ENCODE results near the gene AXIN2. TPM values are rescaled to one million over a fixed set of nuclear protein-coding genes. Genes with fewer than 3 reads are reported as not detected.

AXIN2 gene
- total RNA-seq, 1 experiment from 2014 or later, result 2.4 TPM

DNA sequence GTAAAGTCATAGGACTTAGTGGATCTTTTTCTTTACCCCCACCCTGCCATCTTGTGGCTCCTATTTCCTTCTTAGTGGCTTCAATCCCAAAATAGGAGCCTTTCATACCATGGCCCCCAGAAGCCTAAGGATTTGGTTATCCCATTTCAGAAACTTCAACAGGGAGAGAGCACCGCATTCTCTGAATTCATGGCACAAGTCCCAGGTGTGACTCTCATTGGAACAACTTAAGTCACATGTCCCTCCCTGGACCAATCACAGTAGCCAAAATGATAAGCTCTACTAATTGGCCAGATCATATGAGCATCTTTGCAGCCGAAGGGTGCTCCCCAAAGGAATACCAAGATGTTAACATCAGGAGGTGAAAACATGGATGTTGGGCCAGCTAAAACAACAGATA lies 43.2 kb downstream of the AXIN2 start:
- ChIA-PET CTCF (no interaction called here), POLR2A (no interaction called here)
- in situ Hi-C loops (cut with HindIII; ENCODE audit: low pct_unique_long_range_greater_than_20kb, low sequenced_read_pairs) (no loop called here), intact Hi-C loops (cut with micrococcal nuclease; ENCODE audit: unreplicated experiment) (no loop called here)
- H3K27ac ChIP-seq (ENCODE audit: low read length), result no peak overlapping the region
- no peaks in the 10 kb centered on the region for H3K9me3 ChIP-seq (ENCODE audit: control insufficient read depth, insufficient read depth, low read depth, low read length)
- BruUV-seq (replicated peaks), result no TSS peak
- no peaks in the 10 kb centered on the region for H3K36me3 ChIP-seq (ENCODE audit: control insufficient read depth, insufficient read depth, low read length)
- H3K4me1 ChIP-seq (ENCODE audit: control insufficient read depth, insufficient read depth, low read length), result no peaks in the 10 kb centered on the region
- ATAC-seq, result no peak
- no peak for DNase-seq (ENCODE audit: low read depth, low spot score)
- no peaks in the 10 kb centered on the region for H3K27me3 ChIP-seq (ENCODE audit: control insufficient read depth, insufficient read depth, low read length)
- TF ChIP-seq, protein P1, sequence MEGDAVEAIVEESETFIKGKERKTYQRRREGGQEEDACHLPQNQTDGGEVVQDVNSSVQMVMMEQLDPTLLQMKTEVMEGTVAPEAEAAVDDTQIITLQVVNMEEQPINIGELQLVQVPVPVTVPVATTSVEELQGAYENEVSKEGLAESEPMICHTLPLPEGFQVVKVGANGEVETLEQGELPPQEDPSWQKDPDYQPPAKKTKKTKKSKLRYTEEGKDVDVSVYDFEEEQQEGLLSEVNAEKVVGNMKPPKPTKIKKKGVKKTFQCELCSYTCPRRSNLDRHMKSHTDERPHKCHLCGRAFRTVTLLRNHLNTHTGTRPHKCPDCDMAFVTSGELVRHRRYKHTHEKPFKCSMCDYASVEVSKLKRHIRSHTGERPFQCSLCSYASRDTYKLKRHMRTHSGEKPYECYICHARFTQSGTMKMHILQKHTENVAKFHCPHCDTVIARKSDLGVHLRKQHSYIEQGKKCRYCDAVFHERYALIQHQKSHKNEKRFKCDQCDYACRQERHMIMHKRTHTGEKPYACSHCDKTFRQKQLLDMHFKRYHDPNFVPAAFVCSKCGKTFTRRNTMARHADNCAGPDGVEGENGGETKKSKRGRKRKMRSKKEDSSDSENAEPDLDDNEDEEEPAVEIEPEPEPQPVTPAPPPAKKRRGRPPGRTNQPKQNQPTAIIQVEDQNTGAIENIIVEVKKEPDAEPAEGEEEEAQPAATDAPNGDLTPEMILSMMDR (IDR thresholded peaks at IDR 0.05), result no peak
- no peak for TF ChIP-seq SIN3A (IDR thresholded peaks at IDR 0.05; ENCODE audit: borderline replicate concordance, insufficient read depth, low read depth, low read length)
- no peak overlapping the region for H3K4me3 ChIP-seq (ENCODE audit: low read depth in 2 of 2, low read length in 2 of 2)

- H3K4me1 ChIP-seq (ENCODE audit: control insufficient read depth, insufficient read depth, low read length), result no peaks in the 10 kb centered on the region
- no peaks in the 10 kb centered on the region for H3K36me3 ChIP-seq (ENCODE audit: control insufficient read depth, insufficient read depth, low read length)
- no peak for DNase-seq (ENCODE audit: low read depth, low spot score)
- CTCF ChIA-PET, result no interaction called here
- intact Hi-C loops (cut with micrococcal nuclease; ENCODE audit: unreplicated experiment) (no loop called here), in situ Hi-C loops (cut with HindIII; ENCODE audit: low pct_unique_long_range_greater_than_20kb, low sequenced_read_pairs) (no loop called here)
- POLR2A ChIA-PET, result no interaction called here
- no peak overlapping the region for H3K27ac ChIP-seq (ENCODE audit: low read length)
- H3K27me3 ChIP-seq (ENCODE audit: control insufficient read depth, insufficient read depth, low read length), result no peaks in the 10 kb centered on the region
- H3K4me3 ChIP-seq (ENCODE audit: low read depth in 2 of 2, low read length in 2 of 2), result no peak overlapping the region
- no peak for ATAC-seq
- TF ChIP-seq SIN3A (IDR thresholded peaks at IDR 0.05; ENCODE audit: borderline replicate concordance, insufficient read depth, low read depth, low read length) (no peak), POLR2AphosphoS5 (IDR thresholded peaks at IDR 0.05; ENCODE audit: low read depth, low read length) (no peak), REST (IDR thresholded peaks at IDR 0.05; ENCODE audit: insufficient read depth in 1 of 2, low read depth in 2 of 2, low read length in 1 of 2) (no peak), TCF7L2 (IDR thresholded peaks at IDR 0.05; ENCODE audit: low read depth, low read length) (no peak)
- no TSS peak for BruUV-seq (replicated peaks)
- no peaks in the 10 kb centered on the region for H3K9me3 ChIP-seq (ENCODE audit: control insufficient read depth, insufficient read depth, low read depth, low read length)
Observed at GRCh38 chr17:65515959-65516948, 45.2 kb downstream of the AXIN2 start.

- ChIA-PET POLR2A (no interaction called here), CTCF (no interaction called here)
- intact Hi-C loops (cut with micrococcal nuclease; ENCODE audit: unreplicated experiment) (no loop called here), in situ Hi-C loops (cut with HindIII; ENCODE audit: low pct_unique_long_range_greater_than_20kb, low sequenced_read_pairs) (no loop called here)
- H3K36me3 ChIP-seq (ENCODE audit: control insufficient read depth, insufficient read depth, low read length), result no peaks in the 10 kb centered on the region
- H3K27ac ChIP-seq (ENCODE audit: low read length), result no peak overlapping the region
- no peaks in the 10 kb centered on the region for H3K9me3 ChIP-seq (ENCODE audit: control insufficient read depth, insufficient read depth, low read depth, low read length)
- TF ChIP-seq, protein P1 (IDR thresholded peaks at IDR 0.05), result no peak
- TF ChIP-seq SIN3A (IDR thresholded peaks at IDR 0.05; ENCODE audit: borderline replicate concordance, insufficient read depth, low read depth, low read length), result no peak
- TF ChIP-seq TCF7L2 (IDR thresholded peaks at IDR 0.05; ENCODE audit: low read depth, low read length), result no peak
- TF ChIP-seq REST (IDR thresholded peaks at IDR 0.05; ENCODE audit: insufficient read depth in 1 of 2, low read depth in 2 of 2, low read length in 1 of 2), result no peak
- TF ChIP-seq POLR2AphosphoS5 (IDR thresholded peaks at IDR 0.05; ENCODE audit: low read depth, low read length), result no peak
- DNase-seq (ENCODE audit: low read depth, low spot score), result no peak
- H3K4me1 ChIP-seq (ENCODE audit: control insufficient read depth, insufficient read depth, low read length), result no peaks in the 10 kb centered on the region
- ATAC-seq, result no peak
- no TSS peak for BruUV-seq (replicated peaks)
- no peaks in the 10 kb centered on the region for H3K27me3 ChIP-seq (ENCODE audit: control insufficient read depth, insufficient read depth, low read length)
- H3K4me3 ChIP-seq (ENCODE audit: low read depth in 2 of 2, low read length in 2 of 2), result no peak overlapping the region
Observed at GRCh38 chr17:65515512-65515911, 45.9 kb downstream of the AXIN2 start.
